Activated naive CD4-positive, alpha-beta T cell treated with anti-CD3 and anti-CD28 coated beads, Interleukin-2, amount 10 ng/mL, durations not matched to agents 7 days and 5 days (primary cell): ENCODE data around the gene NPAS3.

Experiments used
- CTCF ChIA-PET: fragments of 350-600 bp; sonication (Branson Sonifier 250); formaldehyde crosslinking; loops from one replicate; lab custom pipeline; 2021; ENCODE audit warnings: antibody characterized with exemption; lab: Charles Lee
- DNase-seq: peaks from one replicate; pipeline ENCODE4 v3.0.0-alpha.2; 2020
- H3K27ac Mint-ChIP-seq: one replicate; pipeline ENCODE4 v1.8.0; 2021; ENCODE audit warnings: mild to moderate bottlenecking, moderate library complexity, mixed read lengths
- H3K27me3 Mint-ChIP-seq: one replicate; pipeline ENCODE4 v1.8.0; 2021; ENCODE audit warnings: mild to moderate bottlenecking, mixed read lengths
- H3K36me3 Mint-ChIP-seq: one replicate; pipeline ENCODE4 v1.8.0; 2021; ENCODE audit warnings: mixed read lengths
- H3K4me1 Mint-ChIP-seq: one replicate; pipeline ENCODE4 v1.8.0; 2021; ENCODE audit warnings: mixed read lengths
- H3K4me3 Mint-ChIP-seq: one replicate; pipeline ENCODE4 v1.8.0; 2021; ENCODE audit warnings: mild to moderate bottlenecking, moderate library complexity, mixed read lengths
- H3K9me3 Mint-ChIP-seq: one replicate; pipeline ENCODE4 v1.8.0; 2021; ENCODE audit warnings: mixed read lengths

Gene NPAS3

GRCh38 chr14:32938719-32939253, at the start of gene NPAS3:
TSS of gene NPAS3 (plus strand) at chr14:32938879.
- Mint-ChIP-seq H3K4me3 (peak within 1 kb of the TSS; percentile 77), H3K9me3 (no peaks in the 10 kb centered on the region), H3K4me1 (peaks cover 14% of the 10 kb centered on the region), H3K27ac (peak within 1 kb of the TSS; percentile 25), H3K27me3 (peaks cover 65% of the 10 kb centered on the region), H3K36me3 (peaks cover 2% of the 10 kb centered on the region)
- CTCF ChIA-PET = no interaction called here
- DNase-seq = no peak

GRCh38 chr14:32896979-32897697, 41.5 kb upstream of the NPAS3 start:
- Mint-ChIP-seq H3K27ac (no peak overlapping the region), H3K27me3 (peaks cover 2% of the 10 kb centered on the region), H3K4me1 (peaks cover 7% of the 10 kb centered on the region), H3K4me3 (peak overlapping the region; percentile 49), H3K36me3 (no peaks in the 10 kb centered on the region), H3K9me3 (no peaks in the 10 kb centered on the region)
- CTCF ChIA-PET = no interaction called here
- DNase-seq = no peak

- CTCF ChIA-PET = no interaction called here
- no peak overlapping the region for H3K27ac Mint-ChIP-seq
- no peak for DNase-seq
- peaks cover 7% of the 10 kb centered on the region for H3K4me1 Mint-ChIP-seq
- H3K36me3 Mint-ChIP-seq = no peaks in the 10 kb centered on the region
- H3K27me3 Mint-ChIP-seq = no peaks in the 10 kb centered on the region
- H3K4me3 Mint-ChIP-seq = peak overlapping the region; percentile 49
- no peaks in the 10 kb centered on the region for H3K9me3 Mint-ChIP-seq
Measured at GRCh38 chr14:32897698-32898064, 41.0 kb upstream of the NPAS3 start.

GRCh38 chr14:32898876-32899275, 39.8 kb upstream of the NPAS3 start:
- Mint-ChIP-seq H3K4me3 (no peak overlapping the region), H3K36me3 (no peaks in the 10 kb centered on the region), H3K27me3 (no peaks in the 10 kb centered on the region), H3K9me3 (no peaks in the 10 kb centered on the region), H3K27ac (no peak overlapping the region), H3K4me1 (peaks cover 7% of the 10 kb centered on the region)
- no peak for DNase-seq
- CTCF ChIA-PET = no interaction called here

- H3K4me3 Mint-ChIP-seq = no peak overlapping the region
- peaks cover 7% of the 10 kb centered on the region for H3K4me1 Mint-ChIP-seq
- no peak for DNase-seq
- CTCF ChIA-PET = no interaction called here
- no peaks in the 10 kb centered on the region for H3K9me3 Mint-ChIP-seq
- no peaks in the 10 kb centered on the region for H3K27me3 Mint-ChIP-seq
- no peak overlapping the region for H3K27ac Mint-ChIP-seq
- H3K36me3 Mint-ChIP-seq = no peaks in the 10 kb centered on the region
Measured at GRCh38 chr14:32900547-32900946, 38.1 kb upstream of the NPAS3 start.

DNA sequence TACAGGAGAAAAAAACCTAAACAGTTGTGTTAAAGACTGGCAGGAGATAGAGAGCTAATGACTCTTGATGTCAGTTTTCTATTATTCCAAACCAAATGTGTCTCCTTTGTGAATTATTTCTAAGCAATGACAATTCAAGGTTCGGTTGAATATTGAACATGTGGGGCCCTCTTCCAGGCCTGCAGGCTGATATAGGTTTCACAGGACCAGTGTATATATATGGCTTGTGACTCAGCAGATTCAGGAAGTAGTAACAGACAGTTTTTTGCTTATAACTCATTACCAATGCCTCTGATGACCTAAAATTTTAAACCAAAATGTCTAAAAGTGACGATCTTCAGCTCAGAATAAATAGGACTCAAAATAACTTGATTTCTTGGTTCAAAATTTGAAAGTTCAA, 33.7 kb upstream of the NPAS3 start:
- Mint-ChIP-seq H3K27me3 (no peaks in the 10 kb centered on the region), H3K4me1 (no peaks in the 10 kb centered on the region), H3K4me3 (no peak overlapping the region), H3K27ac (no peak overlapping the region), H3K36me3 (no peaks in the 10 kb centered on the region), H3K9me3 (peaks cover 1% of the 10 kb centered on the region)
- DNase-seq = no peak
- CTCF ChIA-PET = no interaction called here

DNA sequence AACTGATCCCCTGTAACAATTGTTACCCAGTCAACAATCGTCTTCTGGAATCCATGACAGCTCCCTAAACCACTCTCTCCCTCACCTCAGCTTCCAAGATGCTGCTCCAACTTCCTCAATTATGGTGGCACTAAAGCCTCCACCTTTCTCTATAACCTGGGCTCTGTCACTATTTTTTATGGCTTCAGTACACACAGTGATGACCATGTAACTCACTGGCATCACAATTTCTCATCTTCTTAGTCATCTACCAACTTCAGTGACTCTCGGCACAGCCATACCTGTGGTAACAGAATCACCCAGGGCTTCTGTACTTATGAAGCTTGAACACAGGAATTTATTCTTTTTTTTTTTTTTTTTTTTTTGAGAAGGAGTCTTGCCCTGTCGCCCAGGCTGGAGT, 32.0 kb upstream of the NPAS3 start:
- Mint-ChIP-seq H3K4me3 (no peak overlapping the region), H3K27me3 (no peaks in the 10 kb centered on the region), H3K36me3 (no peaks in the 10 kb centered on the region), H3K4me1 (no peaks in the 10 kb centered on the region), H3K27ac (no peak overlapping the region), H3K9me3 (peaks cover 1% of the 10 kb centered on the region)
- DNase-seq = no peak
- CTCF ChIA-PET = no interaction called here

- CTCF ChIA-PET = no interaction called here
- Mint-ChIP-seq H3K27me3 (no peaks in the 10 kb centered on the region), H3K27ac (no peak overlapping the region), H3K9me3 (peaks cover 1% of the 10 kb centered on the region), H3K36me3 (no peaks in the 10 kb centered on the region), H3K4me3 (no peak overlapping the region), H3K4me1 (no peaks in the 10 kb centered on the region)
- DNase-seq = no peak
Measured at GRCh38 chr14:32908196-32909084, 30.2 kb upstream of the NPAS3 start.

DNA sequence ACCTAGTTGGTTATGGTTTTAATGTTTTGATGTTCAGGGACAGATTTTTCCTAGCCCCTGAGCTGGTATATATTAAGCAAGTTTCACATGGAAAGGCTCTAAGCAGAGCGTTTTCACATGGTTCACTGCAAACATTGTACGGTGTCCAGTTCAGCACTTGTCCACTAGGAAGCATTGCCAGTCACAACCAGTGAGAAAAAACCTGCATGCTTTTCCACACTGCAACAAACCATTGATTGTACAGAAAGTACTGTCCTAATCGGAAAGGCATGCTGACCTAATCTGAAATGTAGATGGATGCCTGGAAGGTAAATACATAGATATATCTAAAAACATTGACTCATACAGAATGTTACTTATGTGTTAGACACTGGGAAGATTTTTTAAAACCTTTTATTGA, 25.0 kb upstream of the NPAS3 start:
- Mint-ChIP-seq H3K4me1 (no peaks in the 10 kb centered on the region), H3K4me3 (no peak overlapping the region), H3K27ac (no peak overlapping the region), H3K9me3 (no peaks in the 10 kb centered on the region), H3K36me3 (no peaks in the 10 kb centered on the region), H3K27me3 (no peaks in the 10 kb centered on the region)
- CTCF ChIA-PET = no interaction called here
- DNase-seq = no peak

DNA sequence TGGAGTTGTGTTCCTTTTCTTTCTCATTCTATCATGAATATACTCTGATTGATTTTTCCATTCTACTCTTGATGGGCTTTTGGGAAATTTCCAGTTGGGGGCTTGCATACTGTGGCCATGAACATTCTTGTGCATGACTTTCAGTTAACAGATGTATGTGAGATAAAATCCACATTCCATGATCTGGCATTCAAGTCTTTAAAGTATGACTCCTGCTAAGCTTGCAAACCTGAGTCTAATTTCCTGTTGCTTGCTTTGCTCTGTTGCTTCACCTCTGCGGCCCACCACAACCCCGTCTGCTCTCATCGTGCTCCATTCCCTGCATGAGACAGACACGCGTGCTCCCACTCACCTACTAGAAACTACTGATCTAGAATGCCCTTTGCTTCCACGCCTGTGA, 24.3 kb upstream of the NPAS3 start:
- no peaks in the 10 kb centered on the region for H3K36me3 Mint-ChIP-seq
- no peak for DNase-seq
- no peaks in the 10 kb centered on the region for H3K4me1 Mint-ChIP-seq
- CTCF ChIA-PET = no interaction called here
- H3K9me3 Mint-ChIP-seq = no peaks in the 10 kb centered on the region
- H3K27me3 Mint-ChIP-seq = no peaks in the 10 kb centered on the region
- H3K27ac Mint-ChIP-seq = no peak overlapping the region
- no peak overlapping the region for H3K4me3 Mint-ChIP-seq

DNA sequence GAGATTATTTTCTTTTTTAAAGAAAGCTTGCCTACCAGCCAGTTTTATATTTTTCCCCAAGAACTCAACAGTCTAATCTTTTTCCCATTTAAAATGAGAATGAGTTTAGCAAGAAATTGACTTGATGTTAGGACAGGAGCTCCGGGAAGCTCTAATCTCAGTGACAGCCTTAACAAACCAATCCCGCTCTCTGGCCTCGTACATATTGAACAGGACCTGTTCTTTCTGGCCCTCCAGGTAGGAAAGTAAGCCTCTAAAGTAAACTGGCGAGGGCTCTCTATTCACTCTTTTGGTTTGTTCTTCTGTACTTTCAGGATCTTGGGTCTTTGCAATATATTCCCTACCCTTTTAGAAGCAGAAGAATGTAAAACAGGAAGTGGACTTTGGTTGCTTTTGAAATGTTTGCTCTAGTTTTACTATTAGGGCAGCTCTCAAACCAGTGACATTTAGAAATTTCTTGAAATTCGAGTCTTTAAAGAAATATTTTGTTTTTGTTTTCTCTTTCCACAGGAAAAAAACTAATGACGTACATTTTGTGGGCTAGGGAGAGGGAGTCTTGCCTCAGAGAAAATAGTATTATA, 17.9 kb upstream of the NPAS3 start:
- H3K9me3 Mint-ChIP-seq = no peaks in the 10 kb centered on the region
- H3K27me3 Mint-ChIP-seq = no peaks in the 10 kb centered on the region
- CTCF ChIA-PET = interaction anchor here (0.6 kb wide), 1 partner anchor 243 kb away, joined by 3 read pairs; no protein-coding TSS in a partner anchor

DNA sequence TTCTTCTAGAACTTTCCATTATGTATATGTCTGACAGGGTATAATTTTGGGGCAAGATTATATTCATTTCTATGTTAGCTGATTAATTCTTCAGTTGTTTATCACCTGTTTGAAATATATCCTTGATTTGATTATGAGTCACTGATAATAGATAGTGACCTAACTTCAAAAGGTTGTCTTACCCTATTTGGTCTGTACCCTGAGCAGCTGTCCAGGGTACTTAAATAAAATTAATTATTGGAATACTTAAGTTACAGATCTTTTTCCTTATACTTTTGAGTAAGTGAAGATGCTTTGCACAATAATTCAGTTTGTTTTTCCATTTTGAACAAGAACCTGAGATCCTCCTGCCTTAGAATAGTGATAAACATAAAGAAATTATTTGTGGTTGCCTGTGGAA, 13.2 kb upstream of the NPAS3 start:
- no peaks in the 10 kb centered on the region for H3K4me1 Mint-ChIP-seq
- CTCF ChIA-PET = no interaction called here
- no peak overlapping the region for H3K4me3 Mint-ChIP-seq
- H3K9me3 Mint-ChIP-seq = no peaks in the 10 kb centered on the region
- H3K27ac Mint-ChIP-seq = no peak overlapping the region
- no peak for DNase-seq
- H3K27me3 Mint-ChIP-seq = no peaks in the 10 kb centered on the region
- H3K36me3 Mint-ChIP-seq = no peaks in the 10 kb centered on the region

More for the DNA sequence above, 17.9 kb upstream of the NPAS3 start:
- no peak overlapping the region for H3K27ac Mint-ChIP-seq
- no peaks in the 10 kb centered on the region for H3K36me3 Mint-ChIP-seq
- H3K4me3 Mint-ChIP-seq = no peak overlapping the region
- DNase-seq = no peak
- no peaks in the 10 kb centered on the region for H3K4me1 Mint-ChIP-seq

- CTCF ChIA-PET = no interaction called here
- Mint-ChIP-seq H3K27ac (no peak overlapping the region), H3K27me3 (peaks cover 53% of the 10 kb centered on the region), H3K9me3 (no peaks in the 10 kb centered on the region), H3K36me3 (no peaks in the 10 kb centered on the region), H3K4me3 (no peak overlapping the region), H3K4me1 (peaks cover 7% of the 10 kb centered on the region)
- no peak for DNase-seq
Measured at GRCh38 chr14:32932302-32932913, 6.3 kb upstream of the NPAS3 start.
